WERI-Rb-1 (cell line): ENCODE results near the gene GGT5.
"Not testable (repeated sequence)": the region's sequence is repeated elsewhere in the genome, so short reads cannot be mapped to it uniquely, and the experiment has no call there.

Source experiments
- DNase-seq: peaks from one replicate; pipeline ENCODE4 v3.0.0-alpha.2; 2020
- H3K27ac ChIP-seq: fragments of 250-450 bp; sonication (Bioruptor Pico); 2 replicates; pipeline ENCODE4 v1.5.1; 2020; ENCODE audit warnings: mild to moderate bottlenecking, moderate library complexity
- H3K27me3 ChIP-seq: fragments of 250-450 bp; sonication (Bioruptor Pico); 2 replicates; pipeline ENCODE4 v1.5.1; 2021; ENCODE audit warnings: mild to moderate bottlenecking, low read depth, moderate library complexity; ENCODE audit not compliant: insufficient read depth, severe bottlenecking
- H3K36me3 ChIP-seq: fragments of 250-450 bp; sonication (Bioruptor Pico); 2 replicates; pipeline ENCODE4 v1.5.1; 2020; ENCODE audit warnings: mild to moderate bottlenecking, moderate library complexity
- H3K4me3 ChIP-seq: 2 replicates; pipeline ENCODE4 v1.5.1; 2011; ENCODE audit warnings: low read depth, mild to moderate bottlenecking, control low read depth, low read length
- H3K9me3 ChIP-seq: fragments of 250-450 bp; sonication (Bioruptor Pico); 2 replicates; pipeline ENCODE4 v1.5.1; 2021; ENCODE audit warnings: mild to moderate bottlenecking, moderate library complexity; ENCODE audit not compliant: severe bottlenecking
- CTCF ChIP-seq: IDR thresholded peaks from 2 replicates; pipeline ENCODE4 v1.5.1; 2011; ENCODE audit warnings: low read depth, mild to moderate bottlenecking, control low read depth, inconsistent platforms, low read length

GGT5 gene

GRCh38 chr22:24207264-24208011, 37.4 kb downstream of the GGT5 start:
- no peaks in the 10 kb centered on the region for H3K36me3 ChIP-seq
- no peak for DNase-seq
- no peak overlapping the region for H3K4me3 ChIP-seq
- H3K27ac ChIP-seq = no peak overlapping the region
- no peaks in the 10 kb centered on the region for H3K9me3 ChIP-seq
- no peaks in the 10 kb centered on the region for H3K27me3 ChIP-seq
- TF ChIP-seq CTCF = no peak

- not testable (repeated sequence) for H3K27ac ChIP-seq, DNase-seq, H3K9me3 ChIP-seq, H3K4me3 ChIP-seq, H3K27me3 ChIP-seq, H3K36me3 ChIP-seq
Observed at GRCh38 chr22:24206460-24207263, 38.2 kb downstream of the GGT5 start.

GRCh38 chr22:24205438-24206195, 39.3 kb downstream of the GGT5 start:
- no peak for TF ChIP-seq CTCF
- no peaks in the 10 kb centered on the region for H3K27me3 ChIP-seq
- no peak overlapping the region for H3K4me3 ChIP-seq
- no peaks in the 10 kb centered on the region for H3K36me3 ChIP-seq
- no peak for DNase-seq
- no peak overlapping the region for H3K27ac ChIP-seq
- H3K9me3 ChIP-seq = no peaks in the 10 kb centered on the region

- not testable (repeated sequence) for DNase-seq, H3K27me3 ChIP-seq, H3K36me3 ChIP-seq, H3K27ac ChIP-seq, H3K9me3 ChIP-seq, H3K4me3 ChIP-seq
Observed at GRCh38 chr22:24203856-24204255, 41.0 kb downstream of the GGT5 start.

GRCh38 chr22:24201681-24202614, 42.9 kb downstream of the GGT5 start:
- H3K4me3 ChIP-seq = no peak overlapping the region
- H3K27me3 ChIP-seq = no peaks in the 10 kb centered on the region
- H3K36me3 ChIP-seq = no peaks in the 10 kb centered on the region
- no peak for DNase-seq
- TF ChIP-seq CTCF = no peak
- no peaks in the 10 kb centered on the region for H3K9me3 ChIP-seq
- H3K27ac ChIP-seq = no peak overlapping the region

GRCh38 chr22:24200619-24201212, 44.2 kb downstream of the GGT5 start:
- TF ChIP-seq CTCF = no peak
- no peak for DNase-seq
- Histone ChIP-seq H3K27ac (no peak overlapping the region), H3K36me3 (no peaks in the 10 kb centered on the region), H3K27me3 (no peaks in the 10 kb centered on the region), H3K4me3 (no peak overlapping the region), H3K9me3 (no peaks in the 10 kb centered on the region)
